Sigmoid colon (tissue), 7 donors: ENCODE data around the gene PFDN6. TPM values are rescaled to one million over a fixed set of nuclear protein-coding genes. Genes with fewer than 3 reads are reported as not detected.

Source experiments
- DNase-seq: peaks from one replicate; pipeline ENCODE4 v3.0.0-alpha.2; 2019
- H3K27ac ChIP-seq, 4 donors: fragments of 200-600 bp; sonication (generic); one replicate each; pipeline ENCODE4 v1.5.1; 2016 to 2019; ENCODE audit warnings: mild to moderate bottlenecking in 1 of 4
- H3K27me3 ChIP-seq, 3 donors: fragments of 200-600 bp; sonication (generic); one replicate each; pipeline ENCODE4 v1.5.1; 2019; ENCODE audit warnings: mild to moderate bottlenecking in 1 of 3
- H3K36me3 ChIP-seq, 4 donors: fragments of 200-600 bp; sonication (generic); one replicate each; pipeline ENCODE4 v1.5.1; 2016 to 2019
- H3K4me1 ChIP-seq, 4 donors: fragments of 200-600 bp; sonication (generic); one replicate each; pipeline ENCODE4 v1.5.1; 2017 to 2019
- H3K4me3 ChIP-seq, 4 donors: fragments of 200-600 bp; sonication (generic); one replicate each; pipeline ENCODE4 v1.5.1; 2017 to 2019; ENCODE audit warnings: mild to moderate bottlenecking in 2 of 4, moderate library complexity in 1 of 4
- H3K9me3 ChIP-seq, 4 donors: fragments of 200-600 bp in 3 of 4; sonication (generic) in 3 of 4; one replicate each; pipeline versions ENCODE4 v1.5.1 to v1.6.1; 2013 to 2019
- CTCF ChIP-seq, 4 experiments: fragments of 450-650 bp in 3 of 4; fragments of 200-600 bp in 1 of 4; IDR thresholded peaks; one replicate each; pipeline ENCODE4 v1.5.1; 2016 to 2019; ENCODE audit warnings: antibody characterized with exemption in 4 of 4, mild to moderate bottlenecking in 3 of 4, moderate library complexity in 2 of 4
- EP300 ChIP-seq, 4 donors: sonication (generic); formaldehyde crosslinking; IDR thresholded peaks; one replicate each; pipeline ENCODE4 v1.6.1; 2017; ENCODE audit warnings: antibody characterized with exemption in 4 of 4
- POLR2A ChIP-seq, 2 donors: fragments of 450-650 bp; IDR thresholded peaks; one replicate each; pipeline ENCODE4 v1.6.1; 2016; ENCODE audit warnings: antibody characterized with exemption in 2 of 2, mild to moderate bottlenecking in 2 of 2, moderate library complexity in 2 of 2
- POLR2AphosphoS5 ChIP-seq, 4 donors: sonication (generic); formaldehyde crosslinking; IDR thresholded peaks; one replicate each; pipeline ENCODE4 v1.6.1; 2017; ENCODE audit warnings: antibody characterized with exemption in 4 of 4
- WGBS, 2 donors: extraction: QIAGEN DNeasy Blood & Tissue Kit; methylation state at CpG; one replicate each; pipeline ENCODE4 v1.1.7; 2013; 5-methylcytosine and 5-hydroxymethylcytosine counted together
- intact Hi-C: fragments of 100-400 bp; cut with DNase I; formaldehyde crosslinking; loops from one replicate; pipeline ENCODE4 v1.15.1; 2023
- polyA plus RNA-seq, 3 donors: library from polyadenylated mRNA; stranded (reverse); fragments of 200-250 nt; gene quantifications; one replicate each; pipeline ENCODE4 v1.2.3, GENCODE V29; 2013
- total RNA-seq, 4 donors: library from RNA; depleted of rRNA; stranded (reverse); fragments of >200 nt; gene quantifications; one replicate each; pipeline ENCODE4 v1.1.0, GENCODE V29; 2016
- donor health status: healthy with polysubstance abuse.
- donor health status: Bipolar disorder and iron deficiency.
- donor health status: healthy.

Gene PFDN6
- total RNA-seq (10 to 100 TPM in 3 of 4 donors, 1 to 10 TPM in 1; 7.5 to 56.1 (median 31.8) TPM), polyA plus RNA-seq (100 to 1,000 TPM; 131 to 173 (median 144) TPM)

GRCh38 chr6:33288921-33289783, at the start of gene PFDN6, which contains the start of gene WDR46:
TSS of gene PFDN6 (plus strand) at chr6:33289601. CDS start at chr6:33289857, 256 bp downstream.
TSS of gene WDR46 (minus strand) at chr6:33289239. CDS start at chr6:33289170, 69 bp downstream.
- H3K27me3 ChIP-seq = no peaks in the 10 kb centered on the region
- peaks cover 14 to 69% (median 32%) of the 10 kb centered on the region in 4 donors for H3K36me3 ChIP-seq
- TF ChIP-seq POLR2A (IDR thresholded peaks at IDR 0.05) = peak in 1 of 2 donors; percentile 21
- peak; percentile 68 to 82 (median 76) for TF ChIP-seq POLR2AphosphoS5 (IDR thresholded peaks at IDR 0.05)
- TF ChIP-seq EP300 (IDR thresholded peaks at IDR 0.05) = no peak
- TF ChIP-seq CTCF (IDR thresholded peaks at IDR 0.05) = no peak
- DNase-seq = peak; percentile 93
- H3K9me3 ChIP-seq = no peaks in the 10 kb centered on the region
- peak within 1 kb of the TSS; percentile 80 to 88 (median 82) for H3K27ac ChIP-seq
- intact Hi-C loops = no loop called here
- H3K4me3 ChIP-seq = peak within 1 kb of the TSS; percentile 61 to 73 (median 69)
- WGBS, 2 donors = 0% methylated on average over 43 of the region's 43 CpGs
- peaks cover 0 to 30% (median 23%) of the 10 kb centered on the region in 4 donors for H3K4me1 ChIP-seq

- intact Hi-C loops = no loop called here
These were observed 47.4 kb upstream of the PFDN6 start for GRCh38 chr6:33241968-33242367.

GRCh38 chr6:33243476-33243875, 45.9 kb upstream of the PFDN6 start:
- WGBS, 2 donors = 12 to 55% methylated on average over 1 of the region's 1 CpG
- no peaks in the 10 kb centered on the region for H3K36me3 ChIP-seq
- H3K27me3 ChIP-seq = no peaks in the 10 kb centered on the region
- peaks cover 0 to 8% (median 7%) of the 10 kb centered on the region in 4 donors for H3K4me1 ChIP-seq
- no peak overlapping the region for H3K4me3 ChIP-seq
- no peak overlapping the region for H3K27ac ChIP-seq
- H3K9me3 ChIP-seq = no peaks in the 10 kb centered on the region
- intact Hi-C loops = no loop called here
- TF ChIP-seq POLR2A (IDR thresholded peaks at IDR 0.05) (no peak), EP300 (IDR thresholded peaks at IDR 0.05) (no peak)
- no peak for DNase-seq

More at GRCh38 chr6:33241968-33242367, 47.4 kb upstream of the PFDN6 start:
- H3K27ac ChIP-seq = no peak overlapping the region
- WGBS, 2 donors = 50 to 59% methylated on average over 3 of the region's 3 CpGs
- no peak for TF ChIP-seq POLR2A (IDR thresholded peaks at IDR 0.05)
- H3K27me3 ChIP-seq = peaks cover 0 to 5% (median 0%) of the 10 kb centered on the region in 3 donors
- no peaks in the 10 kb centered on the region for H3K9me3 ChIP-seq
- H3K4me3 ChIP-seq = no peak overlapping the region
- H3K36me3 ChIP-seq = no peaks in the 10 kb centered on the region
- no peaks in the 10 kb centered on the region for H3K4me1 ChIP-seq
- no peak for DNase-seq

- peaks cover 0 to 27% (median 24%) of the 10 kb centered on the region in 4 donors for H3K4me1 ChIP-seq
- WGBS, 2 donors = 3 to 5% methylated on average over 28 of the region's 28 CpGs
- H3K36me3 ChIP-seq = peaks cover 0 to 20% (median 4%) of the 10 kb centered on the region in 4 donors
- no peaks in the 10 kb centered on the region for H3K9me3 ChIP-seq
- TF ChIP-seq EP300 (IDR thresholded peaks at IDR 0.05) (no peak), POLR2AphosphoS5 (IDR thresholded peaks at IDR 0.05) (peak in 3 of 4 donors; percentile 26 to 43 (median 37)), POLR2A (IDR thresholded peaks at IDR 0.05) (no peak), CTCF (IDR thresholded peaks at IDR 0.05) (peak; percentile 95 to 99 (median 98))
- intact Hi-C loops = loop anchor here (1.0 to 5.0 kb wide), 6 partner anchors 39 to 356 kb away; partner anchors contain the start of genes RING1, RXRB and SLC39A7
- no peaks in the 10 kb centered on the region for H3K27me3 ChIP-seq
- H3K4me3 ChIP-seq = peak overlapping the region; percentile 26 to 64 (median 54)
- H3K27ac ChIP-seq = peak overlapping the region; percentile 89 to 94 (median 94)
- peak; percentile 94 for DNase-seq
These were observed 41.3 kb upstream of the PFDN6 start for GRCh38 chr6:33247977-33248642.

GRCh38 chr6:33248643-33248931, 40.8 kb upstream of the PFDN6 start:
- H3K9me3 ChIP-seq = no peaks in the 10 kb centered on the region
- H3K4me3 ChIP-seq = peak overlapping the region; percentile 26 to 64 (median 54)
- H3K27me3 ChIP-seq = no peaks in the 10 kb centered on the region
- no peak for DNase-seq
- intact Hi-C loops = loop anchor here (1.0 to 5.0 kb wide), 6 partner anchors 40 to 356 kb away; partner anchors contain the start of genes RING1, RXRB and SLC39A7
- TF ChIP-seq CTCF (IDR thresholded peaks at IDR 0.05) (peak in 2 of 4 experiments; percentile 3 to 5), POLR2AphosphoS5 (IDR thresholded peaks at IDR 0.05) (no peak)
- peak overlapping the region; percentile 89 to 94 (median 94) for H3K27ac ChIP-seq
- peaks cover 0 to 27% (median 24%) of the 10 kb centered on the region in 4 donors for H3K4me1 ChIP-seq
- 1% methylated on average over 18 of the region's 18 CpGs for WGBS, 2 donors
- peaks cover 0 to 20% (median 4%) of the 10 kb centered on the region in 4 donors for H3K36me3 ChIP-seq
